GM10248 (cell line): ENCODE measurements around the gene FAM234A.

ENCODE experiments used
- CTCF ChIA-PET: fragments of 300-600 bp; sonication (Branson Sonifier 250); formaldehyde crosslinking; extraction: SDS; loops from one replicate; lab custom pipeline; 2021; ENCODE audit warnings: antibody characterized with exemption; lab: Yijun Ruan, JAX
- POLR2A ChIA-PET: fragments of 350-650 bp; sonication (Branson Sonifier 250); formaldehyde crosslinking; extraction: SDS; loops from one replicate; lab custom pipeline; 2020; ENCODE audit warnings: antibody characterized with exemption; lab: Yijun Ruan, JAX
- DNase-seq: peaks from one replicate; pipeline ENCODE4 v3.0.0; 2012; ENCODE audit errors: extremely low spot score
- TF ChIP-seq, protein P1 (sequence below): IDR thresholded peaks from 2 replicates; pipeline ENCODE4 v1.5.1; 2012; ENCODE audit warnings: mild to moderate bottlenecking, low read depth; ENCODE audit errors: extremely low read depth, missing control alignments, control extremely low read depth

The FAM234A gene

GRCh38 chr16:314795-315299 is 80.2 kb downstream of the FAM234A start:
- no peak for DNase-seq
- POLR2A ChIA-PET: no interaction called here
- CTCF ChIA-PET: no interaction called here
- TF ChIP-seq, protein P1, sequence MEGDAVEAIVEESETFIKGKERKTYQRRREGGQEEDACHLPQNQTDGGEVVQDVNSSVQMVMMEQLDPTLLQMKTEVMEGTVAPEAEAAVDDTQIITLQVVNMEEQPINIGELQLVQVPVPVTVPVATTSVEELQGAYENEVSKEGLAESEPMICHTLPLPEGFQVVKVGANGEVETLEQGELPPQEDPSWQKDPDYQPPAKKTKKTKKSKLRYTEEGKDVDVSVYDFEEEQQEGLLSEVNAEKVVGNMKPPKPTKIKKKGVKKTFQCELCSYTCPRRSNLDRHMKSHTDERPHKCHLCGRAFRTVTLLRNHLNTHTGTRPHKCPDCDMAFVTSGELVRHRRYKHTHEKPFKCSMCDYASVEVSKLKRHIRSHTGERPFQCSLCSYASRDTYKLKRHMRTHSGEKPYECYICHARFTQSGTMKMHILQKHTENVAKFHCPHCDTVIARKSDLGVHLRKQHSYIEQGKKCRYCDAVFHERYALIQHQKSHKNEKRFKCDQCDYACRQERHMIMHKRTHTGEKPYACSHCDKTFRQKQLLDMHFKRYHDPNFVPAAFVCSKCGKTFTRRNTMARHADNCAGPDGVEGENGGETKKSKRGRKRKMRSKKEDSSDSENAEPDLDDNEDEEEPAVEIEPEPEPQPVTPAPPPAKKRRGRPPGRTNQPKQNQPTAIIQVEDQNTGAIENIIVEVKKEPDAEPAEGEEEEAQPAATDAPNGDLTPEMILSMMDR: no peak
